Vagina (tissue), 2 donors: Measurements from ENCODE around the gene DNMT3B.

Experiments
- POLR2A ChIP-seq, 2 donors: fragments of 450-650 bp; IDR thresholded peaks; one replicate each; pipeline ENCODE4 v1.6.1; 2017; ENCODE audit warnings: antibody characterized with exemption in 2 of 2, mild to moderate bottlenecking in 2 of 2, moderate library complexity in 2 of 2
- TF ChIP-seq, protein P1 (sequence below), 3 experiments: fragments of 450-650 bp in 2 of 3; fragments of 200-600 bp in 1 of 3; sonication (generic) in 1 of 3; IDR thresholded peaks; one replicate each; pipeline ENCODE4 v1.5.1; 2017 to 2019; ENCODE audit warnings: antibody characterized with exemption in 3 of 3, mild to moderate bottlenecking in 2 of 3, moderate library complexity in 2 of 3

DNA sequence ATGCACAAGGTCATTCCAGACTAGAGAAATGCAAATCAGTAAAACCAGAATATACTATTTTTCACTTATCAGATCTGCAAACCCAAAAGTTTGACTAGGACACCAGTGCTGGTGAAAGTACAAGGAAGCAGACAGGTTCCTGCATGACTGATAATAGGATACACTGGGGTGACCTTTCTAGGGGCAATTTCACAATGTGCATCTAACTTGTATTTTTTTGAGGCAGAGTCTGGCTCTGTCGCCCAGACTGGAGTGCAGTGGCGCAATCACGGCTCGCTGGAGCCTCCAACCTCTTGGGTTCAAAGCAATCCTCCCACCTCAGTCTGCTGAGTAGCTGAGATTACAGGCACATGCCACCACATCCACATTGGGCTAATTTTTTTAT, 30.3 kb upstream of the DNMT3B start:
- TF ChIP-seq, protein P1, sequence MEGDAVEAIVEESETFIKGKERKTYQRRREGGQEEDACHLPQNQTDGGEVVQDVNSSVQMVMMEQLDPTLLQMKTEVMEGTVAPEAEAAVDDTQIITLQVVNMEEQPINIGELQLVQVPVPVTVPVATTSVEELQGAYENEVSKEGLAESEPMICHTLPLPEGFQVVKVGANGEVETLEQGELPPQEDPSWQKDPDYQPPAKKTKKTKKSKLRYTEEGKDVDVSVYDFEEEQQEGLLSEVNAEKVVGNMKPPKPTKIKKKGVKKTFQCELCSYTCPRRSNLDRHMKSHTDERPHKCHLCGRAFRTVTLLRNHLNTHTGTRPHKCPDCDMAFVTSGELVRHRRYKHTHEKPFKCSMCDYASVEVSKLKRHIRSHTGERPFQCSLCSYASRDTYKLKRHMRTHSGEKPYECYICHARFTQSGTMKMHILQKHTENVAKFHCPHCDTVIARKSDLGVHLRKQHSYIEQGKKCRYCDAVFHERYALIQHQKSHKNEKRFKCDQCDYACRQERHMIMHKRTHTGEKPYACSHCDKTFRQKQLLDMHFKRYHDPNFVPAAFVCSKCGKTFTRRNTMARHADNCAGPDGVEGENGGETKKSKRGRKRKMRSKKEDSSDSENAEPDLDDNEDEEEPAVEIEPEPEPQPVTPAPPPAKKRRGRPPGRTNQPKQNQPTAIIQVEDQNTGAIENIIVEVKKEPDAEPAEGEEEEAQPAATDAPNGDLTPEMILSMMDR (IDR thresholded peaks at IDR 0.05) = no peak
- no peak for TF ChIP-seq POLR2A (IDR thresholded peaks at IDR 0.05)
